SHP77 (cell line): ENCODE data around the gene INAFM2.
A peak's percentile ranks its signal among the peaks of the same experiment; 100 is the strongest.

Source experiments
- DNase-seq, 2 experiments: peaks; one replicate each; lab custom pipeline; 2025; lab: John Stamatoyannopoulos, UW

Gene INAFM2

GRCh38 chr15:40323239-40323952, at the start of gene INAFM2:
Gene INAFM2, plus strand, starts transcription at chr15:40323692. Its CDS starts 364 bp downstream, at chr15:40324056.
- DNase-seq: peak; percentile 84 to 95

- DNase-seq: peak; percentile 56 to 63
These were observed 48.9 kb upstream of the INAFM2 start for GRCh38 chr15:40274350-40275274.

DNA sequence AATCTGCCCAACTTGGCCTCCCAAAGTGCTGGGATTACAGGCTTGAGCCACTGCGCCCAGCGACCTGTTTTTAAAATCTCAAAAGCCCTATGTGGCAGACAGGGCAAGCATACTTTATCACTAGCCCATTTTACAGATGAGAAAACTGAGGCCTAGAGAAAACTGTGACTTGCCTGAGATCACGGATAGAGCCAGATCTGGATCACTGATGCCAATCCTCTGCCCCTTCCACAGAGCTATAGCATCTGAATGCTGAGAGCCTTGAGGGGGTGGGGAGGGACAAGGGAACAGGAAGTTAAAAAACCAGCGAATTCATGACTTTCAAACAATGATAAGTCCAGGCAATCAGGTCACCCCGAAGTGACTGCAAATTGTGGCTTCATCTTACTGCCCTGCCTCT, 48.0 kb upstream of the INAFM2 start:
- DNase-seq: no peak

GRCh38 chr15:40275954-40276353, 47.5 kb upstream of the INAFM2 start:
- DNase-seq: no peak

DNA sequence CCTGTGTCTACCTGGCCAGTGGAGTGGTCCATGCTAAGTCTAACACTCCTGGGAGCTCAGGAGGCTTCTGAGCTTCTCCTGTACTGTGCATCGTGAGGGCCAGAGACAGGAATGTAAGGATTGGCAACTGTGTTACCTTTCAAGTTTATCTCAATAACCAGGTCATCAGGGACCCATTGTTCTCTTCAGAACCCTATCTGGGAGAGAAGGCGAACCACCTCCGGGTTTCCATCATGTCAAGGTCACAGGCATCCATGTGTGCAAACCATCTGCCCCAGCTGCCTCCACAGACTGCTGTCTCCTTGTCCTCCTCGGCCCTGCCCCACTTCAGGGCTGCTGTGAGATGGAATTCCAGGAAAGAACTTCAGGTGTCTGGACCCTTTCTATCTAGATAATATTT, 46.6 kb upstream of the INAFM2 start:
- DNase-seq: no peak

- no peak for DNase-seq
These were observed 46.0 kb upstream of the INAFM2 start for GRCh38 chr15:40277471-40277870.

- no peak for DNase-seq
These were observed 45.5 kb upstream of the INAFM2 start for GRCh38 chr15:40278026-40278425.

DNA sequence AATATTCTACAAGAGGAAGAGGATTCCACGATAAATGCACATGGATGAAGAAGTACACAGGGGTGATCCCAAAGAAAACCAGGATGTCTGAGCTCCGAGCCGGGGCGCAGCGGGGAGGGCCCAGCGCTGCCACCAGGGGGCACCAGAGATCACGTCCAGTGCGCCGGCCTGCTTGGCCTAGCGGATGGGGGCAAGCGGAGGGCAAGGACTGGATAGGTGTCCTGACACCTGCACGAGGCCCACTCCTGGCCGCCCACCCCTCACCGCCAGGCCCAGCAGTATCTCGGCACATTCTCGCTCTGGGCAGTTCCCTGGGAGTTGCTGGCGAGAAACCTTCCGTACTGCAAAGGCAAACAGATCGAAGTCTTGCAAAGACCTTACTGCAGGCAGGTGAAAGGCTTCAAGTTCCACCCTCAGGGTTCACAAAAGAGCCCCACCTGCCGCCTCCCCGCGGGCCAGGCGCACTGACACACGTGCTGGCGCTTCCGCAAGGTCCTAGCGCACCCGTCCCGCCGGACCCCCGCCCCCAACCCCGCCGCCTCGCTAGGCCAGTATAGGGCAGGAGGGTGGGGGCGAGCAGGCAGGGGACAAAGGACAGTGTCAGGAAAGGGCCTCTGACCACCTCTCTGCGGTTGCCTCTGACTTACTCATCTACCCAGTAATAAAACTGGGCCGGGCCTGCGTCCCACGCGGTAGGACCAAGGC, 43.9 kb upstream of the INAFM2 start:
- DNase-seq: peak in 1 of 2 experiments; percentile 38

- no peak for DNase-seq
These were observed 43.0 kb upstream of the INAFM2 start for GRCh38 chr15:40280260-40281056.

GRCh38 chr15:40281057-40281800, 42.3 kb upstream of the INAFM2 start:
- DNase-seq: no peak

- DNase-seq: no peak
These were observed 41.7 kb upstream of the INAFM2 start for GRCh38 chr15:40281801-40282146.

DNA sequence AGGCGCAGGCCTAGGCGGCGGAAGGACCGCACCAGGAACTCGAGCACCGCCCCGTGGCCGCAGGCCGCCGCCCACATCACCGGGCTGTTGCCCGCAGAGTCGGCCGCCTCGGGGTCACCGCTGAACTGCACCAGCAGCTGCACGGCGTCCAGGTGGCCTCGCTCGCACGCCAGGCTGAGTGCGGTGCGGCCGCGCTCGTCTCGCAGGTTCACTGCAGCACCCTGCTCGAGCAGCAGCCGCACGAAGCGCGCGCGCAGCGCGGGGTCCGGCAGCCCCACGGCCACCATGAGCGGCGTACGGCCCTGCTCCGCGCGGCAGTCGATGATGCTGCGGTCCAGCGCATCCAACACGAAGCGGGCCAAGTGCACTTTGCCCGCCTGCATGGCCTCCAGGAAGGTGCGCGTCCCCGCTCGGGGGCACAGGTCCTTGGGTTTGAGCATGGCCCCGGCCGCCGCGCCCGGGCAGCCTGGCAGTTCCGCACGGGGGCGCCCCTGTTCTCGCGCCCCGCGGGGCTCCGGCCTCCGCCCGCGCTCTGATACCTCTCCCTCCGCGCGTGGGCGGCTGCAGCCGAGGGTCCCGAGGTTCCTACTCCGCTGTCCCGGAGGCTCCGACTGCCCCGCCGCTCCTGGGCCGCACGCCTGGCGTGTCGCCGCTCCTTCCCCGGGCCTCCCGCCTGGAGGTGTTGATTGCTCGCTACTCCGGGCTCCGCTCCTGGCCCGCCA, 41.2 kb upstream of the INAFM2 start:
- peak; percentile 42 to 70 for DNase-seq

GRCh38 chr15:40282869-40283614, 40.5 kb upstream of the INAFM2 start, which contains the start of gene ANKRD63:
Gene ANKRD63, minus strand, starts transcription at chr15:40283064. Its CDS starts 478 bp downstream, at chr15:40282586.
- no peak for DNase-seq

DNA sequence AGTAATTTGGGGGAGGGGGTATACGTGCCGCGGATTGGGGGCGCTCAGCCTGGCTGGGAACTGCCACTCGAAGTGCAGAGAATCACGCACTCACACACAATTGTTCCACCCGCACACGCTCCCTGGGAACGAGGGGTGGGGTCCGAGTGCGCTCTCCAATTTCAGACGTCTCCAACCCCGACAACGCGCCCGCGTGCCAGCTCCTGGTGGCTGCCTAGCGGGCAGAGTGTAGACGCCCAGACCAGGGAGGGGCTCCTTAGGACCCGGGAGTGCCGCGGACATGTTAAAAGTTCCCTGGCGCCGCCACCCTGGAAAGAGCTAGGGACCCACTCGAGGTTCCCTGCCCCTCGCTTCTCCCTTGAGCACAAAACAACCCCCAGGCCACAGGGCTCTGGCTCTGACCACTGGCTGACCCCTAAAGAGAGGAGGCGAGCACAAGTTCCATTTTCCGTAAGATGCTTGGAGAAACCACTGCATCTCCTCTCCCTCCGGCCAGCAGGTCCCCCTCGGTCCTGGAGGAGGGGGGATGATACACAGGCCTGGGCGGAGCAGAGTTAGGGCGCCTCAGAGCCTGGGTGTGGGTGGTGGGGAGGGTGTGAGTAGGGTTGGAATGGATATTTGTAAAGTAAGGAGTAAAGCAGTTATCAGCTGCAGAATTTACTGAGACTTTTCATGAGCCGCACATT, 39.7 kb upstream of the INAFM2 start:
- DNase-seq: no peak

- DNase-seq: no peak
These were observed 38.3 kb upstream of the INAFM2 start for GRCh38 chr15:40285151-40285550.

- DNase-seq: no peak
These were observed 37.9 kb upstream of the INAFM2 start for GRCh38 chr15:40285554-40286011.

DNA sequence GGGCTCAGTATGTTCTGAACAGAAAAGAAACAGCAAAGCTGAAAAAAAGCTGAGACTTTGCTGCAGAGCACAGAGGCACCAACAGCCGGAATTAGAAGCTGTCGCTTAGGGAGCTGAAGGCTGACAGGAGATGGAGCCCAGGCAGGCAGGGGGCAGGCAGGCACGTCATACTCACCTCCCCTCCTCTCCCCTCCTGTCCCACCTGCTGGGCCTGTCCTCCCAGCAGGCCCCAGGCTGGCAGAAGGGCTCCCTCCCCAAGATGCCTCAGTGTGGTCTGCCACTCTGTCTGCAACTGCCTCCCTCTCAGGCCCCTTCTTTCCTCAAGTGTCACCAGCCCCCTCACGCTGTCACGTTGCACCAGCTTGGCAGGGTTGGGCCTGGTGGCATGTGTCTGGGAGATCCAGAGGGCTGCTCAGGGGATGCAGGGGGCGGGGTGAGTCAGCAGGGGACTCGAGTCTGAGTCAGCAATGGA, 37.4 kb upstream of the INAFM2 start:
- no peak for DNase-seq

DNA sequence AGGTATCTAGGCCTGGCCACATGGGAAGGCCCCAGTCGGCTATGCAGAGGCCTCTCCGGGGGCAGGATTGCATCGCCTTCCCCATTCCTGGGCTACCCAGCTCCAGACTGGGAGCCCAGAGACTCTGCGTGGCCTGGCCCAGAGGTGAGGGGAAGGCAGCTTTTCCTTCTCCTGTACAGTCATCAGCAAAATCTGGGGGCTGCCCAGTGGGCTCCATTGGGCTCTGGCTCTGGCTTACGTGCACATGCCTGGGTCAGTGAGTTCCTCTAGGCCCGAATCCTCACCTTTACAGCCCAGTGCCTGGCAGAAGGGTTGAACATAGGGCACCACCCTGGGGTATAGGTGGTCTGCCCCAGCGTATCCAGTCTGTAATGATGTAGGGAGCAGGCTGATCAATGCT, 36.7 kb upstream of the INAFM2 start:
- no peak for DNase-seq

GRCh38 chr15:40287505-40287904, 36.0 kb upstream of the INAFM2 start:
- DNase-seq: no peak
